ENCODE data around the gene PTPN20. TPM values are rescaled to one million over a fixed set of nuclear protein-coding genes. Genes with fewer than 3 reads are reported as not detected.

PTPN20 gene
- total RNA-seq, 1 experiment from 2014 or later, result not detected

DNA sequence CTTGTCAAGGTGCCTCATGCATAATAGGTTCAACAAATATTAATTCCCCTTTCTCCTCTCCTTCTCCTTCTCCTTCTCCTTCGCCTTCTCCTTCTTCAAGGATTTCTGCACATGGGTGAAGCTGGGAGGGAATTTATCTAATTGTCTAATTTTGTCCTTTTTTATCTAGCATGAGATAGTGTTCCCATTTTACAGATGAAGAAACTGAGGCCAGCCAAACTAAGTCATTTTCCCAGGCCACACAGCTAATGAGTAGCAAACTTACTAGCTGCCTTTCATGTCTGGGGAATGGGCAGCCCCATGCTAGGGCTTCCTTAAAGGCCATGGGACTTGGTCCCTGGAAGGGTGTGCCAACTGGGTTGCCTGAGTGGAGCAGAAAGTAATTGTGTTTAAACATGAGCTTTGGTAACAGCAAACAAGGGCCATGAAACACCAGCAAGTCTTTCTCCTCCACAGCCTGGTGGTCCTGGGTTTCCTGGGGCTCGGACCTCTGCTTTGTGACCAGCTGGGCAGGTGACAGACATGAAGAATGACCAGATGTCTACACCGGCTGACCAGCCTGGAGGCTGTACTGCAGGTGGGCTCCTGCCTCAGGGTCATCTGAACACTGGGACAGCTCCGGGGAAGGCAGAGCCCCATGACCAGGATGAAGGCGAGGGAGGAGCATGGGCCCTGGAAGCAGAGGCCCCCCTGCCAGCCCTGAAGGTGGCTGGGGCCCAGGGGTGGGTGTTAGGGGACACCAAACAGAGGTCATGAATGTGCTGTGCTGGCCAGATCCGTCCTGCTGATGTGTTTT, 138.0 kb downstream of the PTPN20 start:
- H3K9ac ChIP-seq (ENCODE audit: extremely low read depth, insufficient read length, low read length), result no peak overlapping the region
- no peaks in the 10 kb centered on the region for H3K23me2 ChIP-seq (ENCODE audit: insufficient read length, low read depth, low read length, poor library complexity, severe bottlenecking)
- H3T11ph ChIP-seq (ENCODE audit: low read length), result no peak overlapping the region
- no peaks in the 10 kb centered on the region for H4K20me1 ChIP-seq (ENCODE audit: control insufficient read depth, insufficient read depth, insufficient read length)
- no peak overlapping the region for H3K18ac ChIP-seq (ENCODE audit: insufficient read length, low read depth, low read length)
- no peak overlapping the region for H2AK5ac ChIP-seq (ENCODE audit: insufficient read length, low read length)
- no peak overlapping the region for H3K4me3 Mint-ChIP-seq
- no peak overlapping the region for H3K23ac ChIP-seq (ENCODE audit: insufficient read length, low read depth, low read length)
- peak; percentile 12 for DNase-seq
- H2AFZ ChIP-seq (ENCODE audit: low read length), result no peak overlapping the region
- no peak overlapping the region for H4K8ac ChIP-seq (replicated peaks; ENCODE audit: insufficient read length, low read depth, low read length)
- no peak overlapping the region for H2BK20ac ChIP-seq (ENCODE audit: low read depth, low read length, poor library complexity, severe bottlenecking)
- no peak overlapping the region for H3K56ac ChIP-seq (ENCODE audit: insufficient read length, low read depth, low read length)
- H2BK5ac ChIP-seq (ENCODE audit: insufficient read length, low read length), result no peak overlapping the region
- no peaks in the 10 kb centered on the region for H3K9me3 Mint-ChIP-seq
- H3K27me3 Mint-ChIP-seq (ENCODE audit: low read depth), result no peaks in the 10 kb centered on the region; the same call in 1 of the 2 replicates
- no peaks in the 10 kb centered on the region for H3K36me3 Mint-ChIP-seq (ENCODE audit: insufficient read depth in 1 of 3, low read depth in 3 of 3)
- H3K14ac ChIP-seq (ENCODE audit: insufficient read depth, low read length), result no peak overlapping the region
- no peaks in the 10 kb centered on the region for H3K9me3 ChIP-seq (ENCODE audit: control insufficient read depth, low read depth, low read length)
- H3K4ac ChIP-seq (ENCODE audit: low read depth, low read length), result no peak overlapping the region
- H2BK120ac ChIP-seq (ENCODE audit: low read depth, low read length, poor library complexity, severe bottlenecking), result no peak overlapping the region
- no CpG with 5 or more reads among the region's 6 CpGs for WGBS (ENCODE audit: extremely low coverage, insufficient read length, low lambda C conversion rate)
- H3K27me3 ChIP-seq (ENCODE audit: insufficient read depth, low read length), result no peaks in the 10 kb centered on the region
- no peak overlapping the region for H2BK12ac ChIP-seq (ENCODE audit: insufficient read length, low read depth, low read length)
- H3K4me1 ChIP-seq (ENCODE audit: insufficient read depth, low read length), result no peaks in the 10 kb centered on the region
- H3K27ac Mint-ChIP-seq, result no peak overlapping the region; a peak in 1 of 7 replicates
- no peak overlapping the region for H4K91ac ChIP-seq (ENCODE audit: insufficient read length, low read depth, low read length)
- H3K27ac ChIP-seq (ENCODE audit: insufficient read length, low read depth, low read length), result no peak overlapping the region
- no peak overlapping the region for H4K5ac ChIP-seq (ENCODE audit: insufficient read length, low read depth, low read length)
- H3K4me1 Mint-ChIP-seq, result peaks cover 0 to 2% of the 10 kb centered on the region in 2 experiments; a peak in 1 of 4 replicates
- no peaks in the 10 kb centered on the region for H3K79me2 ChIP-seq (ENCODE audit: insufficient read depth, low read length)
- no peak overlapping the region for H2BK15ac ChIP-seq (ENCODE audit: low read depth, low read length)
- H3K4me2 ChIP-seq (ENCODE audit: insufficient read depth, insufficient read length, low read length), result no peak overlapping the region
- H3K79me1 ChIP-seq (ENCODE audit: insufficient read depth, low read depth, low read length, poor library complexity, severe bottlenecking), result no peaks in the 10 kb centered on the region
- TF ChIP-seq CTCF (conservative IDR thresholded peaks at IDR 0.05), result no peak

Measured in H9 (cell line).